ENCODE results near the gene FBLL1.

DNA sequence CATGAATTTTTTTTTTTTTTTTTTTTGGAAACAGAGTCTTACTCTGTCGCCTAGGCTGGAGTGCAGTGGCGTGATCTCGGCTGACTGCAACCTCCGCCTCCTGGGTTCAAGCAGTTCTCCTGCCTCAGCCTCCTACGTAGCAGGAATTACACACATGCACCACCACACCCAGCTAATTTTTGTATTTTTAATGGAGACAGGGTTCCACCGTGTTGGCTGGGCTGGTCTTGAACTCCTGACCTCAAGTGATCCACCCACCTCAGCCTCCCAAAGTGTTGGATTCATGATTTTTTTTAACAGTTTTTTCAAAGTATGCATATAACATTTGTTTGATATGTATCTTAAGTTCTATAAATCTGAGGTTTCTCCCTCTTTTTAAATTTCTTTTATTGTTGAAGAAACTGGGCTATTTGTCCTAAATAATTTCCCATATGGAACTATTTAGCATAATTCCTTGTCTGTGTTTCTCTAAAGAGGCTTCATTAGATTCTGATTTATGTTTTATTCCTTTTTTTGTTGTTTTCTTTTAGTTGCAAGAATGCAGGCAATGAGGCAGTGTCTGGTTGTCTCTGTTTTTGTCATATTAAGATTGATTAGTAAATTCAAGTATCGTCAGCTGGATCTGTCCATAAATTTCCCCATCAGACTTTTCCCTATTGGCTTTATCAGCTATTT lies 26.4 kb upstream of the FBLL1 start:
- TF ChIP-seq, protein P1, sequence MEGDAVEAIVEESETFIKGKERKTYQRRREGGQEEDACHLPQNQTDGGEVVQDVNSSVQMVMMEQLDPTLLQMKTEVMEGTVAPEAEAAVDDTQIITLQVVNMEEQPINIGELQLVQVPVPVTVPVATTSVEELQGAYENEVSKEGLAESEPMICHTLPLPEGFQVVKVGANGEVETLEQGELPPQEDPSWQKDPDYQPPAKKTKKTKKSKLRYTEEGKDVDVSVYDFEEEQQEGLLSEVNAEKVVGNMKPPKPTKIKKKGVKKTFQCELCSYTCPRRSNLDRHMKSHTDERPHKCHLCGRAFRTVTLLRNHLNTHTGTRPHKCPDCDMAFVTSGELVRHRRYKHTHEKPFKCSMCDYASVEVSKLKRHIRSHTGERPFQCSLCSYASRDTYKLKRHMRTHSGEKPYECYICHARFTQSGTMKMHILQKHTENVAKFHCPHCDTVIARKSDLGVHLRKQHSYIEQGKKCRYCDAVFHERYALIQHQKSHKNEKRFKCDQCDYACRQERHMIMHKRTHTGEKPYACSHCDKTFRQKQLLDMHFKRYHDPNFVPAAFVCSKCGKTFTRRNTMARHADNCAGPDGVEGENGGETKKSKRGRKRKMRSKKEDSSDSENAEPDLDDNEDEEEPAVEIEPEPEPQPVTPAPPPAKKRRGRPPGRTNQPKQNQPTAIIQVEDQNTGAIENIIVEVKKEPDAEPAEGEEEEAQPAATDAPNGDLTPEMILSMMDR (IDR thresholded peaks at IDR 0.05), result no peak
- no peak for TF ChIP-seq POLR2A (IDR thresholded peaks at IDR 0.05)
